ENCODE data around the gene HIPK2. TPM values are rescaled to one million over a fixed set of nuclear protein-coding genes. Genes with fewer than 3 reads are reported as not detected.

HIPK2 gene
- total RNA-seq, 1 donor from 2014 or later = 23.0 TPM

- ChIA-PET POLR2A (no interaction called here), CTCF (interaction anchor here (0.7 kb wide), 1 partner anchor 543 kb away, joined by 3 read pairs; no protein-coding TSS in a partner anchor)
- Mint-ChIP-seq H3K27me3 (peaks cover 17% of the 10 kb centered on the region), H3K36me3 (ENCODE audit: low read depth) (no peaks in the 10 kb centered on the region), H3K4me3 (no peak overlapping the region), H3K27ac (no peak overlapping the region), H3K9me3 (peaks cover 2% of the 10 kb centered on the region), H3K4me1 (no peaks in the 10 kb centered on the region)
- ATAC-seq (ENCODE audit: low read depth) (no peak), DNase-seq (no peak)
- TF ChIP-seq CTCF (IDR thresholded peaks at IDR 0.05) = no peak
- intact Hi-C loops (cut with micrococcal nuclease) = no loop called here
Observed at GRCh38 chr7:139531094-139531493, 246.7 kb downstream of the HIPK2 start.

GRCh38 chr7:139526578-139527544, 250.9 kb downstream of the HIPK2 start:
- H3K4me3 Mint-ChIP-seq = no peak overlapping the region
- POLR2A ChIA-PET = no interaction called here
- no peak for TF ChIP-seq CTCF (IDR thresholded peaks at IDR 0.05)
- intact Hi-C loops (cut with micrococcal nuclease) = no loop called here
- H3K9me3 Mint-ChIP-seq = peaks cover 2% of the 10 kb centered on the region
- no peak overlapping the region for H3K27ac Mint-ChIP-seq
- CTCF ChIA-PET = no interaction called here
- no peaks in the 10 kb centered on the region for H3K4me1 Mint-ChIP-seq
- H3K27me3 Mint-ChIP-seq = peaks cover 40% of the 10 kb centered on the region
- no peak for DNase-seq
- no peak for ATAC-seq (ENCODE audit: low read depth)
- H3K36me3 Mint-ChIP-seq (ENCODE audit: low read depth) = no peaks in the 10 kb centered on the region

GRCh38 chr7:139525750-139526149, 252.0 kb downstream of the HIPK2 start:
- H3K4me1 Mint-ChIP-seq = no peaks in the 10 kb centered on the region
- CTCF ChIA-PET = no interaction called here

GRCh38 chr7:139525239-139525638, 252.6 kb downstream of the HIPK2 start:
- Mint-ChIP-seq H3K9me3 (peaks cover 2% of the 10 kb centered on the region), H3K4me1 (no peaks in the 10 kb centered on the region), H3K36me3 (ENCODE audit: low read depth) (no peaks in the 10 kb centered on the region), H3K4me3 (no peak overlapping the region), H3K27me3 (peaks cover 45% of the 10 kb centered on the region), H3K27ac (no peak overlapping the region)
- ATAC-seq (ENCODE audit: low read depth) = no peak
- ChIA-PET POLR2A (no interaction called here), CTCF (no interaction called here)
- intact Hi-C loops (cut with micrococcal nuclease) = no loop called here
- TF ChIP-seq CTCF (IDR thresholded peaks at IDR 0.05) = no peak
- DNase-seq = no peak

More at GRCh38 chr7:139525750-139526149, 252.0 kb downstream of the HIPK2 start:
- H3K27ac Mint-ChIP-seq = no peak overlapping the region
- DNase-seq (no peak), ATAC-seq (ENCODE audit: low read depth) (no peak)
- intact Hi-C loops (cut with micrococcal nuclease) = no loop called here
- peaks cover 2% of the 10 kb centered on the region for H3K9me3 Mint-ChIP-seq
- peaks cover 45% of the 10 kb centered on the region for H3K27me3 Mint-ChIP-seq
- POLR2A ChIA-PET = no interaction called here
- no peak overlapping the region for H3K4me3 Mint-ChIP-seq
- H3K36me3 Mint-ChIP-seq (ENCODE audit: low read depth) = no peaks in the 10 kb centered on the region
- no peak for TF ChIP-seq CTCF (IDR thresholded peaks at IDR 0.05)

GRCh38 chr7:139523968-139524815, 253.6 kb downstream of the HIPK2 start:
- Mint-ChIP-seq H3K4me3 (no peak overlapping the region), H3K9me3 (peaks cover 2% of the 10 kb centered on the region), H3K36me3 (ENCODE audit: low read depth) (no peaks in the 10 kb centered on the region), H3K27ac (no peak overlapping the region), H3K27me3 (peaks cover 45% of the 10 kb centered on the region), H3K4me1 (no peaks in the 10 kb centered on the region)
- no peak for ATAC-seq (ENCODE audit: low read depth)
- DNase-seq = no peak
- intact Hi-C loops (cut with micrococcal nuclease) = no loop called here
- no peak for TF ChIP-seq CTCF (IDR thresholded peaks at IDR 0.05)
- POLR2A ChIA-PET = no interaction called here
- CTCF ChIA-PET = no interaction called here

All from activated B cell treated with CpG ODN at 0.5 μM for 24 hours (primary cell).